Left ventricle myocardium inferior (tissue), 1 donor: Measurements from ENCODE around the gene LAMP1. TPM values are rescaled to one million over a fixed set of nuclear protein-coding genes. Genes with fewer than 3 reads are reported as not detected.

ENCODE experiments used
- DNase-seq: peaks from one replicate; pipeline ENCODE4 v3.0.0-alpha.2; 2020
- H3K27ac ChIP-seq: fragments of 200-600 bp; replicated peaks from 2 replicates; pipeline ENCODE4 v1.8.0; 2021
- H3K27me3 ChIP-seq: fragments of 200-600 bp; 2 replicates; pipeline ENCODE4 v1.8.0; 2021; ENCODE audit warnings: low read depth
- H3K36me3 ChIP-seq: fragments of 200-600 bp; 2 replicates; pipeline ENCODE4 v1.8.0; 2021
- H3K4me1 ChIP-seq: fragments of 200-600 bp; 2 replicates; pipeline ENCODE4 v1.8.0; 2021
- H3K4me3 ChIP-seq: fragments of 200-600 bp; 2 replicates; pipeline ENCODE4 v1.8.0; 2021; ENCODE audit warnings: mild to moderate bottlenecking, moderate library complexity
- H3K9me3 ChIP-seq: fragments of 200-600 bp; replicated peaks from 2 replicates; pipeline ENCODE4 v1.8.0; 2021
- intact Hi-C: fragments of 100-400 bp; cut with micrococcal nuclease; formaldehyde crosslinking; loops from one replicate; pipeline ENCODE4 v1.11.0; 2022
- total RNA-seq: library from RNA; stranded (reverse); fragmentation: NEBNext Ultra II Directional; extraction: Animal tissue kit (Norgen Biotek cat#: 25700); gene quantifications from one replicate; pipeline ENCODE4 v1.2.1, GENCODE V29; 2021
- TF ChIP-seq, protein P1 (sequence below): fragments of 200-600 bp; IDR thresholded peaks from 2 replicates; pipeline ENCODE4 v1.8.0; 2021; ENCODE audit warnings: antibody characterized with exemption, mild to moderate bottlenecking, borderline replicate concordance
- donor health status: DM: no; HTN: yes; CAD: no; lungs with severe emphysema.

The LAMP1 gene
- total RNA-seq, 1 donor from 2014 or later = 96.1 TPM

DNA sequence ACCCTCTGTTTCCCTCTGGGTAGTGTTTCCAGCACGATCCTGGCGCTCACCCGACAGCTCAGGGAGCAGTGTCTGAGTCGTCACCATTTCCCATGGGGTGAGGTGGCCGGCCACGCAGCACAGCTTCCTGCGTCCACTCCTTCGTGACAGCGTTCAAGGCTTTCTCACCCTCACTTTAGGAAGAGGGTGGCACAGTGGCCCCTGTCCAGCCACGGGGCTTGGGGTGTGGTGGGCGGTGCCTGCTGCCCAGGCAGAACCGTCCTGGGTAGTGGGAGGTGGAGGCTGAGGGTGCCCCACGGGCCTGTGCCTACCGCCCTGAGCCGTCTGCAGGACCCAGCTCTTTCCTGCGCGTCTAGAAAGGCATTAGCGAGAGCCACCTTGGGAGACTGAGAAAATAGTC lies 21.9 kb downstream of the LAMP1 start:
- Histone ChIP-seq H3K36me3 (peaks cover 70% of the 10 kb centered on the region), H3K4me1 (no peaks in the 10 kb centered on the region), H3K27ac (no peak overlapping the region), H3K4me3 (no peak overlapping the region), H3K9me3 (no peaks in the 10 kb centered on the region), H3K27me3 (no peaks in the 10 kb centered on the region)
- TF ChIP-seq, protein P1, sequence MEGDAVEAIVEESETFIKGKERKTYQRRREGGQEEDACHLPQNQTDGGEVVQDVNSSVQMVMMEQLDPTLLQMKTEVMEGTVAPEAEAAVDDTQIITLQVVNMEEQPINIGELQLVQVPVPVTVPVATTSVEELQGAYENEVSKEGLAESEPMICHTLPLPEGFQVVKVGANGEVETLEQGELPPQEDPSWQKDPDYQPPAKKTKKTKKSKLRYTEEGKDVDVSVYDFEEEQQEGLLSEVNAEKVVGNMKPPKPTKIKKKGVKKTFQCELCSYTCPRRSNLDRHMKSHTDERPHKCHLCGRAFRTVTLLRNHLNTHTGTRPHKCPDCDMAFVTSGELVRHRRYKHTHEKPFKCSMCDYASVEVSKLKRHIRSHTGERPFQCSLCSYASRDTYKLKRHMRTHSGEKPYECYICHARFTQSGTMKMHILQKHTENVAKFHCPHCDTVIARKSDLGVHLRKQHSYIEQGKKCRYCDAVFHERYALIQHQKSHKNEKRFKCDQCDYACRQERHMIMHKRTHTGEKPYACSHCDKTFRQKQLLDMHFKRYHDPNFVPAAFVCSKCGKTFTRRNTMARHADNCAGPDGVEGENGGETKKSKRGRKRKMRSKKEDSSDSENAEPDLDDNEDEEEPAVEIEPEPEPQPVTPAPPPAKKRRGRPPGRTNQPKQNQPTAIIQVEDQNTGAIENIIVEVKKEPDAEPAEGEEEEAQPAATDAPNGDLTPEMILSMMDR = no peak
- DNase-seq = no peak
- intact Hi-C loops = no loop called here

DNA sequence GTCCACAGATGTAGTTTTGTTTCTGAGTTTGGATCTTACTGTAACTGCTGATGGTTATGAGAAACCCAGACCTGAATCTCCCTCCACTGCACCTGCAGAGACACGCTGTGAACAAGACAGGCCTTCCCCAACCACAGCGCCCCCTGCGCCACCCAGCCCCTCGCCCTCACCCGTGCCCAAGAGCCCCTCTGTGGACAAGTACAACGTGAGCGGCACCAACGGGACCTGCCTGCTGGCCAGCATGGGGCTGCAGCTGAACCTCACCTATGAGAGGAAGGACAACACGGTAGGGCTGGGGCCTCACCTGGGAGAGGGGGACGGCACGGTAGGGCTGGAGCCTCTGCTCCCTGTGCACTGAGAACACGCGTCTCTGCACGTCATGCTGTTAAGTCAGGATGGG lies 22.3 kb downstream of the LAMP1 start:
- TF ChIP-seq, protein P1 = no peak
- no peak for DNase-seq
- intact Hi-C loops = no loop called here
- Histone ChIP-seq H3K27me3 (no peaks in the 10 kb centered on the region), H3K4me3 (no peak overlapping the region), H3K9me3 (no peaks in the 10 kb centered on the region), H3K36me3 (peaks cover 72% of the 10 kb centered on the region), H3K4me1 (no peaks in the 10 kb centered on the region), H3K27ac (no peak overlapping the region)

DNA sequence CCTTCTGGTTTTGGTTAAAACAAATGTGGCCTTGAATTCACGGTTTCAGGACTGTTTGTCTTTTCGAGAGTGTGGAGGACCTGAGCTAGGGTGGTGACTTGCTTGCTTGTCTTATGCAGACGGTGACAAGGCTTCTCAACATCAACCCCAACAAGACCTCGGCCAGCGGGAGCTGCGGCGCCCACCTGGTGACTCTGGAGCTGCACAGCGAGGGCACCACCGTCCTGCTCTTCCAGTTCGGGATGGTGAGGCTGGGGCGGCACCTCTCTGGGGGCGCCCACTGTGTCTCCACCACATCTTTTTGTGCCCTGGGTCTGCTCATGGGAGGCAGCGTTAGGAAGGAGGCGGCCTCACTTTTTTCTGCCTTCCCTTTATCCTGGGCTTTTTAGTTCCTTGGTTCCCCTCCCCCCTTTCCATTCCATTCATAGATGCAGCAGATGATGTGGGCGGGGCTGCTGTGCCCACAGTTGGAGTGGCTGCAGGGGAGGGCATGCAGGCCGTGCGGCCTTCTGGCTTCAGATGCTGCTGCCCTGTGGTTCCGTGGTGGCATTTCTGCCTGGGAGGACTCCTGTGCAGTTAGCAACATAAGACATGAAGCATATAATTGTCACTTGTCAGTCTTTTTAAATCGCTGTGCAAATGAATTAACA lies 23.3 kb downstream of the LAMP1 start:
- Histone ChIP-seq H3K36me3 (peaks cover 76% of the 10 kb centered on the region), H3K27ac (no peak overlapping the region), H3K4me3 (no peak overlapping the region), H3K27me3 (no peaks in the 10 kb centered on the region), H3K4me1 (no peaks in the 10 kb centered on the region), H3K9me3 (no peaks in the 10 kb centered on the region)
- DNase-seq = no peak
- TF ChIP-seq, protein P1 = no peak
- intact Hi-C loops = no loop called here

DNA sequence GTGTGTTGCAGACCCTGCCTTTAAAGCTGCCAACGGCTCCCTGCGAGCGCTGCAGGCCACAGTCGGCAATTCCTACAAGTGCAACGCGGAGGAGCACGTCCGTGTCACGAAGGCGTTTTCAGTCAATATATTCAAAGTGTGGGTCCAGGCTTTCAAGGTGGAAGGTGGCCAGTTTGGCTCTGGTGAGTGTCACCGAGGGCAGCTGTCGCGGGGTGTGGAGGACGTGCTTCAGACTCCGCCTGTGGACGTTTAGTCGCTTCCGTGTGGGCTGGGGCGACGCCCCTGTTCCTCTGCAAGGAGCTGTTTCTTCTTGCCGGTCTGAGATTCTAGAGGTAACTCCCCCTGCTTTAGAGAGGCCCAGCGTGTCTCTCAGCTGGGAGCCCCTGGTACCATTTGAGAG lies 24.5 kb downstream of the LAMP1 start:
- no peaks in the 10 kb centered on the region for H3K9me3 ChIP-seq
- H3K27ac ChIP-seq = no peak overlapping the region
- H3K27me3 ChIP-seq = no peaks in the 10 kb centered on the region
- H3K36me3 ChIP-seq = peaks cover 75% of the 10 kb centered on the region
- H3K4me1 ChIP-seq = no peaks in the 10 kb centered on the region
- H3K4me3 ChIP-seq = no peak overlapping the region
- TF ChIP-seq, protein P1 = no peak
- DNase-seq = no peak
- intact Hi-C loops = no loop called here

DNA sequence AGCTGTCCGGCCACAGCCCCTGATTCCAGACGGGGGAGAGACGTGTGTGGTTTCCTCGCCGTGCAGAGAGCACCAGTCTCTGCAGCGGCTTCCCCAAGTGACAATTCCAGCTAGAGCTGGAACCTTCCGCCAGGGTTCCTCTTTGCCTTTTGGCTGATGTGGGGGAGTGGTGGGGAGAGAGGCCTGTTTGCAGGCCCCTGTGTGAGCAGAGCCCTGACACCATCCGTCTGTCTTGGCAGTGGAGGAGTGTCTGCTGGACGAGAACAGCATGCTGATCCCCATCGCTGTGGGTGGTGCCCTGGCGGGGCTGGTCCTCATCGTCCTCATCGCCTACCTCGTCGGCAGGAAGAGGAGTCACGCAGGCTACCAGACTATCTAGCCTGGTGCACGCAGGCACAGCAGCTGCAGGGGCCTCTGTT lies 25.0 kb downstream of the LAMP1 start:
- no peak for DNase-seq
- intact Hi-C loops = no loop called here
- TF ChIP-seq, protein P1 = no peak

More for the DNA sequence above, 25.0 kb downstream of the LAMP1 start:
- Histone ChIP-seq H3K27ac (no peak overlapping the region), H3K4me1 (no peaks in the 10 kb centered on the region), H3K36me3 (peaks cover 70% of the 10 kb centered on the region), H3K9me3 (no peaks in the 10 kb centered on the region), H3K27me3 (no peaks in the 10 kb centered on the region), H3K4me3 (no peak overlapping the region)
